GM12892 (cell line): Measurements from ENCODE around the gene SLC29A3.

Source experiments
- POLR2A ChIP-seq: IDR thresholded peaks from 2 replicates; pipeline ENCODE4 v1.6.1; 2011; ENCODE audit warnings: low read depth, low read length, control low read depth
- POLR2AphosphoS5 ChIP-seq: IDR thresholded peaks from 2 replicates; pipeline ENCODE4 v1.6.1; 2011; ENCODE audit warnings: low read depth, low read length, control low read depth
- TAF1 ChIP-seq: IDR thresholded peaks from 2 replicates; pipeline ENCODE4 v1.6.1; 2011; ENCODE audit warnings: low read depth, mild to moderate bottlenecking, control low read depth, low read length, borderline replicate concordance

DNA sequence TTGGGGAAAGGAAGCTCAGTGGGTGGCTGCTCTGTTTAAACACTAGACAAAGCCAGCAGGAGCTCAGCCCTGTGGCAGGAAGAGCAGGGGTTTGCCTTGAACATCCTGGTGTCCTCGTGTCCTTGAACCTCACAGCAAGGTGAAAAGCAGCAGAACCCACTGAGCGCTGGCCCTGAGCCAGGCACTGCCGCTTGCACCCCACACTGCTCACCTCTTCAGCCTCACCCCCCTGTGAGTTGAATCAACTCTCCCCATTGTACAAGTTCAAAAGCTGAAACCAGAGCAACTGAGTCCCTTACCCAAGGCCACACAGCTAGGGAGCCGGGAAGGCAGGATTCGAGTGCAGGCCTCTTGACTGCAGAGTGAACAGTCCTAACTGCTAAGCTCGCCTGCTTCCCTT is 32.0 kb downstream of the SLC29A3 start:
- TF ChIP-seq POLR2A: no peak
- TF ChIP-seq POLR2AphosphoS5: no peak
- no peak for TF ChIP-seq TAF1
